Gastrocnemius medialis (tissue), 4 donors: ENCODE measurements around the gene C12orf43. TPM values are rescaled to one million over a fixed set of nuclear protein-coding genes. Genes with fewer than 3 reads are reported as not detected.

Source experiments
- ATAC-seq, 2 donors: fragments of 150-250 bp; one replicate each; pipeline ENCODE4 v1.9.1; 2016
- DNase-seq, 2 donors: peaks; one replicate each; pipeline ENCODE4 v3.0.0-alpha.2; 2019
- H3K27ac ChIP-seq, 4 donors: fragments of 200-600 bp; sonication (generic); 1 replicate in 1 of 4; 2 replicates in 3 of 4; pipeline ENCODE4 v1.5.1; 2016 to 2018; ENCODE audit warnings: mild to moderate bottlenecking in 2 of 4, moderate library complexity in 1 of 4
- H3K27me3 ChIP-seq, 3 donors: fragments of 200-600 bp; sonication (generic) in 2 of 3; 1 replicate in 1 of 3; 2 replicates in 2 of 3; pipeline versions ENCODE4 v1.5.1 to v1.6.0; 2016 to 2019; ENCODE audit warnings: mild to moderate bottlenecking in 1 of 3, moderate library complexity in 1 of 3
- H3K36me3 ChIP-seq, 2 donors: fragments of 200-600 bp; sonication (generic) in 1 of 2; one replicate each; pipeline ENCODE4 v1.5.1; 2017 to 2018
- H3K4me1 ChIP-seq, 2 donors: fragments of 200-600 bp; sonication (generic) in 1 of 2; one replicate each; pipeline ENCODE4 v1.5.1; 2016 to 2017; ENCODE audit warnings: mild to moderate bottlenecking in 2 of 2
- H3K4me3 ChIP-seq, 4 donors: fragments of 200-600 bp; sonication (generic) in 3 of 4; 1 replicate in 1 of 4; 2 replicates in 3 of 4; pipeline ENCODE4 v1.5.1; 2016 to 2019; ENCODE audit warnings: mild to moderate bottlenecking in 2 of 4
- H3K9me3 ChIP-seq, 3 donors: fragments of 200-600 bp; sonication (generic) in 2 of 3; 1 replicate in 1 of 3; 2 replicates in 2 of 3; pipeline ENCODE4 v1.5.1; 2016 to 2019
- CTCF ChIP-seq, 5 experiments: fragments of 450-650 bp in 3 of 5; fragments of 200-600 bp in 2 of 5; sonication (generic) in 2 of 5; IDR thresholded peaks in 4 of 5; conservative IDR thresholded peaks in 1 of 5; 1 replicate in 4 of 5; 2 replicates in 1 of 5; pipeline ENCODE4 v1.5.1; 2016 to 2019; ENCODE audit warnings: antibody characterized with exemption in 5 of 5, mild to moderate bottlenecking in 3 of 5, moderate library complexity in 3 of 5
- POLR2A ChIP-seq, 2 donors: fragments of 450-650 bp; IDR thresholded peaks; one replicate each; pipeline ENCODE4 v1.6.1; 2017; ENCODE audit warnings: antibody characterized with exemption in 2 of 2, mild to moderate bottlenecking in 2 of 2, moderate library complexity in 2 of 2
- in situ Hi-C, 4 donors: fragments of 200-750 bp; cut with MboI; loops; one replicate each; pipeline versions ENCODE4 v1.15.0 to v1.8.0; 2017; ENCODE audit warnings: low sequenced_read_pairs in 4 of 4
- intact Hi-C: fragments of 100-400 bp; cut with DNase I; formaldehyde crosslinking; loops from one replicate; pipeline ENCODE4 v1.15.1; 2023; ENCODE audit warnings: low total_unique reads
- total RNA-seq, 4 donors: library from RNA; depleted of rRNA; stranded (reverse); fragments of >200 nt; gene quantifications; one replicate each; pipeline versions ENCODE4 v1.1.0 to v1.2.3, GENCODE V29; 2016

The C12orf43 gene
- total RNA-seq, 4 donors from 2014 or later, result 2.9 to 13.2 (median 5.1) TPM

GRCh38 chr12:120977531-120978295, 38.6 kb downstream of the C12orf43 start:
- Histone ChIP-seq H3K27ac (no peak overlapping the region), H3K4me1 (no peaks in the 10 kb centered on the region), H3K9me3 (no peaks in the 10 kb centered on the region), H3K4me3 (no peak overlapping the region), H3K36me3 (no peaks in the 10 kb centered on the region), H3K27me3 (no peaks in the 10 kb centered on the region)
- in situ Hi-C loops, result loop anchor here in 3 of 4 donors (10.0 kb wide), 2 partner anchors 263 to 333 kb away; partner anchors contain the start of genes CABP1 (in 2 of the 3) and UNC119B (in 1 of the 3)
- no peak for DNase-seq
- TF ChIP-seq POLR2A (IDR thresholded peaks at IDR 0.05) (no peak), CTCF (IDR thresholded peaks at IDR 0.05 in 4 of 5, conservative IDR thresholded peaks at IDR 0.05 in 1 of 5) (no peak)
- intact Hi-C loops, result loop anchor here (10.0 kb wide), 1 partner anchor 263 kb away; the partner anchor contains the start of gene UNC119B
- ATAC-seq, result no peak

- in situ Hi-C loops, result loop anchor here (5.0 to 10.0 kb wide), 3 partner anchors 258 to 328 kb away; partner anchors contain the start of genes CABP1 (in 2 of the 4) and UNC119B (in 1 of the 4)
- no peak overlapping the region for H3K27ac ChIP-seq
- TF ChIP-seq CTCF (IDR thresholded peaks at IDR 0.05 in 4 of 5, conservative IDR thresholded peaks at IDR 0.05 in 1 of 5) (no peak), POLR2A (IDR thresholded peaks at IDR 0.05) (no peak)
- no peak overlapping the region for H3K4me3 ChIP-seq
- intact Hi-C loops, result loop anchor here (10.0 kb wide), 1 partner anchor 258 kb away; the partner anchor contains the start of gene UNC119B
- H3K4me1 ChIP-seq, result no peaks in the 10 kb centered on the region
- no peaks in the 10 kb centered on the region for H3K9me3 ChIP-seq
- H3K27me3 ChIP-seq, result no peaks in the 10 kb centered on the region
- no peak for ATAC-seq
- no peaks in the 10 kb centered on the region for H3K36me3 ChIP-seq
- DNase-seq, result no peak
Observed at GRCh38 chr12:120972870-120973543, 43.3 kb downstream of the C12orf43 start.

GRCh38 chr12:120971299-120972180, 44.7 kb downstream of the C12orf43 start:
- H3K27ac ChIP-seq, result no peak overlapping the region
- H3K27me3 ChIP-seq, result no peaks in the 10 kb centered on the region
- H3K9me3 ChIP-seq, result no peaks in the 10 kb centered on the region
- no peak overlapping the region for H3K4me3 ChIP-seq
- TF ChIP-seq POLR2A (IDR thresholded peaks at IDR 0.05) (no peak), CTCF (IDR thresholded peaks at IDR 0.05 in 4 of 5, conservative IDR thresholded peaks at IDR 0.05 in 1 of 5) (peak; percentile 65 to 75 (median 68))
- intact Hi-C loops, result loop anchor here (1.0 to 10.0 kb wide), 3 partner anchors 257 to 387 kb away; partner anchors contain the start of gene UNC119B
- ATAC-seq (peak; percentile 68 to 95), DNase-seq (no peak)
- no peaks in the 10 kb centered on the region for H3K36me3 ChIP-seq
- in situ Hi-C loops, result loop anchor here (5.0 to 10.0 kb wide), 3 partner anchors 257 to 327 kb away; partner anchors contain the start of genes CABP1 (in 2 of the 4) and UNC119B (in 1 of the 4)
- H3K4me1 ChIP-seq, result no peaks in the 10 kb centered on the region

GRCh38 chr12:120970310-120970709, 46.0 kb downstream of the C12orf43 start:
- Histone ChIP-seq H3K36me3 (no peaks in the 10 kb centered on the region), H3K9me3 (no peaks in the 10 kb centered on the region), H3K27ac (no peak overlapping the region), H3K27me3 (no peaks in the 10 kb centered on the region), H3K4me3 (no peak overlapping the region), H3K4me1 (no peaks in the 10 kb centered on the region)
- intact Hi-C loops (loop anchor here (10.0 kb wide), 1 partner anchor 256 kb away; the partner anchor contains the start of gene UNC119B), in situ Hi-C loops (loop anchor here (5.0 to 10.0 kb wide), 3 partner anchors 256 to 326 kb away; partner anchors contain the start of genes CABP1 (in 2 of the 4) and UNC119B (in 1 of the 4))
- TF ChIP-seq POLR2A (IDR thresholded peaks at IDR 0.05) (no peak), CTCF (IDR thresholded peaks at IDR 0.05 in 4 of 5, conservative IDR thresholded peaks at IDR 0.05 in 1 of 5) (no peak)
- no peak for DNase-seq
- ATAC-seq, result no peak
